Progenitor cell of endocrine pancreas (in vitro differentiated cells): ENCODE measurements around the gene LONP1. TPM values are rescaled to one million over a fixed set of nuclear protein-coding genes. Genes with fewer than 3 reads are reported as not detected.
A peak's percentile ranks its signal among the peaks of the same experiment; 100 is the strongest.

ENCODE experiments used
- DNase-seq: peaks from one replicate; pipeline ENCODE4 v3.0.0; 2021; ENCODE audit warnings: low spot score; ENCODE audit not compliant: unreplicated experiment
- H3K27ac Mint-ChIP-seq: 2 replicates; pipeline ENCODE4 v1.8.0; 2021; ENCODE audit warnings: mild to moderate bottlenecking, moderate library complexity, mixed read lengths
- H3K27me3 Mint-ChIP-seq: 2 replicates; pipeline ENCODE4 v1.8.0; 2021; ENCODE audit warnings: mixed read lengths
- H3K36me3 Mint-ChIP-seq: 2 replicates; pipeline ENCODE4 v1.8.0; 2022; ENCODE audit warnings: mixed read lengths; ENCODE audit not compliant: insufficient read depth
- H3K4me1 Mint-ChIP-seq: 2 replicates; pipeline ENCODE4 v1.8.0; 2021; ENCODE audit warnings: low read depth, mixed read lengths
- H3K4me3 Mint-ChIP-seq: 2 replicates; pipeline ENCODE4 v1.8.0; 2021; ENCODE audit warnings: low read depth, mild to moderate bottlenecking, moderate library complexity, mixed read lengths
- H3K9me3 Mint-ChIP-seq: 2 replicates; pipeline ENCODE4 v1.8.0; 2021; ENCODE audit warnings: low read depth, mixed read lengths
- total RNA-seq: library from RNA; stranded (reverse); gene quantifications from 2 replicates; pipeline ENCODE4 v1.2.1, GENCODE V29; 2021
- TF ChIP-seq, protein P1 (sequence below): fragments of 200-600 bp; sonication (generic); IDR thresholded peaks from one replicate; pipeline ENCODE4 v1.5.0; 2021; ENCODE audit warnings: antibody characterized with exemption, mild to moderate bottlenecking; ENCODE audit not compliant: unreplicated experiment

The LONP1 gene
- total RNA-seq, 1 donor from 2014 or later = 56.1 TPM

- TF ChIP-seq, protein P1, sequence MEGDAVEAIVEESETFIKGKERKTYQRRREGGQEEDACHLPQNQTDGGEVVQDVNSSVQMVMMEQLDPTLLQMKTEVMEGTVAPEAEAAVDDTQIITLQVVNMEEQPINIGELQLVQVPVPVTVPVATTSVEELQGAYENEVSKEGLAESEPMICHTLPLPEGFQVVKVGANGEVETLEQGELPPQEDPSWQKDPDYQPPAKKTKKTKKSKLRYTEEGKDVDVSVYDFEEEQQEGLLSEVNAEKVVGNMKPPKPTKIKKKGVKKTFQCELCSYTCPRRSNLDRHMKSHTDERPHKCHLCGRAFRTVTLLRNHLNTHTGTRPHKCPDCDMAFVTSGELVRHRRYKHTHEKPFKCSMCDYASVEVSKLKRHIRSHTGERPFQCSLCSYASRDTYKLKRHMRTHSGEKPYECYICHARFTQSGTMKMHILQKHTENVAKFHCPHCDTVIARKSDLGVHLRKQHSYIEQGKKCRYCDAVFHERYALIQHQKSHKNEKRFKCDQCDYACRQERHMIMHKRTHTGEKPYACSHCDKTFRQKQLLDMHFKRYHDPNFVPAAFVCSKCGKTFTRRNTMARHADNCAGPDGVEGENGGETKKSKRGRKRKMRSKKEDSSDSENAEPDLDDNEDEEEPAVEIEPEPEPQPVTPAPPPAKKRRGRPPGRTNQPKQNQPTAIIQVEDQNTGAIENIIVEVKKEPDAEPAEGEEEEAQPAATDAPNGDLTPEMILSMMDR = no peak
- Mint-ChIP-seq H3K4me1 (peaks cover 10% of the 10 kb centered on the region), H3K4me3 (peak overlapping the region; percentile 93), H3K27me3 (no peaks in the 10 kb centered on the region), H3K27ac (peak overlapping the region; percentile 95), H3K9me3 (no peaks in the 10 kb centered on the region), H3K36me3 (peaks cover 4% of the 10 kb centered on the region)
- DNase-seq = no peak
Observed at GRCh38 chr19:5718037-5718578, 1.8 kb downstream of the LONP1 start.

- H3K4me3 Mint-ChIP-seq = peak overlapping the region; percentile 38
- H3K27ac Mint-ChIP-seq = peak overlapping the region; percentile 45
Observed at GRCh38 chr19:5717215-5717935, 2.6 kb downstream of the LONP1 start.

GRCh38 chr19:5714816-5715215 lies 5.1 kb downstream of the LONP1 start:
- Mint-ChIP-seq H3K27me3 (no peaks in the 10 kb centered on the region), H3K4me3 (no peak overlapping the region), H3K36me3 (peaks cover 4% of the 10 kb centered on the region), H3K9me3 (no peaks in the 10 kb centered on the region), H3K4me1 (peaks cover 10% of the 10 kb centered on the region), H3K27ac (no peak overlapping the region)
- DNase-seq = no peak
- TF ChIP-seq, protein P1 = no peak

More at GRCh38 chr19:5717215-5717935, 2.6 kb downstream of the LONP1 start:
- TF ChIP-seq, protein P1 = no peak
- Mint-ChIP-seq H3K4me1 (peaks cover 10% of the 10 kb centered on the region), H3K9me3 (no peaks in the 10 kb centered on the region), H3K27me3 (no peaks in the 10 kb centered on the region), H3K36me3 (peaks cover 4% of the 10 kb centered on the region)
- no peak for DNase-seq

GRCh38 chr19:5713228-5713627 lies 6.7 kb downstream of the LONP1 start:
- Mint-ChIP-seq H3K4me1 (no peaks in the 10 kb centered on the region), H3K27ac (peak overlapping the region; percentile 33), H3K36me3 (peaks cover 4% of the 10 kb centered on the region), H3K27me3 (no peaks in the 10 kb centered on the region), H3K4me3 (no peak overlapping the region), H3K9me3 (no peaks in the 10 kb centered on the region)
- TF ChIP-seq, protein P1 = no peak
- no peak for DNase-seq

DNA sequence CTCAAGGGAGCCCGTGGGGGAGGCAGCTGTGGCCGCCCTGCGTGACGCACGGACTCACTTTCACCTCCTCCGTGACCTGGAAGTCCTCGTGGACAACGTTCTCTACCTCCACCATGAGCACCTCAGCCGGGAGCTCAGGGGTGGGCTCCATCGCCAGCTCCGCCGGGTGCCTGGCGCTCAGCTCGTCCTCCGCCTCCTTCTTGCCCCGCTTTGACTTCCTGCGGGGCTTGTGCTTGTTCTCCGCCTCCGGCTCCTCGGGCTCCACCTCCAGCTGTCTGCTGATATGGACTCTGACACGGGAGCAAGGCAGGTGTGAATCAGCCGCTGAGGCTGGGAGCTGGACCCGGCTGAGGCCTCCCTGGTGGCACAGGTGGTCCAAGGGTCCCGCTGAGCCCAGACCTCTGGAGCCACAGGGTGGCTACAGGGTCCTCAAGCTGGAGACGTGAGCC lies 8.2 kb downstream of the LONP1 start:
- DNase-seq = no peak
- H3K36me3 Mint-ChIP-seq = peaks cover 4% of the 10 kb centered on the region
- H3K4me1 Mint-ChIP-seq = no peaks in the 10 kb centered on the region
- no peaks in the 10 kb centered on the region for H3K9me3 Mint-ChIP-seq
- H3K27me3 Mint-ChIP-seq = no peaks in the 10 kb centered on the region
- no peak overlapping the region for H3K27ac Mint-ChIP-seq
- H3K4me3 Mint-ChIP-seq = no peak overlapping the region
- TF ChIP-seq, protein P1 = no peak
